Activated T-cell treated with anti-CD3 and anti-CD28 coated beads, Interleukin-2, amount 50 U/mL, for 1 hour (primary cell): ENCODE measurements around the gene KAT7.
A peak's percentile ranks its signal among the peaks of the same experiment; 100 is the strongest.

Experiments
- DNase-seq: peaks from one replicate; pipeline ENCODE4 v3.0.0-alpha.2; 2020

The KAT7 gene

GRCh38 chr17:49843774-49844350, 55.4 kb downstream of the KAT7 start:
- no peak for DNase-seq

DNA sequence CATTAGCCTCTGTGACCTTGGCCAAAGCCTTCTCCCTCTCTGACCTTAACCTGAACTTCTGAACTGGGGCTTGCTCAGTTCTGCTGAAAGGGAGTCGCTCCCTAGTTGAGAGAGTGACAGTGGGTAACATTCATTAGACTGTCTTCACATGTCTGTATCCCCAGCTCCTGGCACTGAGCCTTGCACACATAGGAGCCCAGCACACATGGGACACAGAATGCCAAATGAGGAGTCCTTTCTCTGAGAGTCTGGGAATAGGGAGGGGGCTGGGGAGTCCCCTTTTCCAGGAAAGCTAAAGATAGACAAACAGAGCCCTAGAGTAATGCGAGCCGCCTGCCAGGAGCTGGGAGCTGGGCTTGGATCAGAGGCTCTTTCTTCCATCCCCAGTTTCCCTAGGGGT, 56.8 kb downstream of the KAT7 start:
- no peak for DNase-seq

GRCh38 chr17:49846938-49847712, 58.6 kb downstream of the KAT7 start:
- no peak for DNase-seq

GRCh38 chr17:49848019-49848473, 59.6 kb downstream of the KAT7 start, which contains the start of gene TAC4:
TAC4 (minus strand) TSS chr17:49848069; CDS start chr17:49848017, 52 bp downstream.
- DNase-seq, result no peak

DNA sequence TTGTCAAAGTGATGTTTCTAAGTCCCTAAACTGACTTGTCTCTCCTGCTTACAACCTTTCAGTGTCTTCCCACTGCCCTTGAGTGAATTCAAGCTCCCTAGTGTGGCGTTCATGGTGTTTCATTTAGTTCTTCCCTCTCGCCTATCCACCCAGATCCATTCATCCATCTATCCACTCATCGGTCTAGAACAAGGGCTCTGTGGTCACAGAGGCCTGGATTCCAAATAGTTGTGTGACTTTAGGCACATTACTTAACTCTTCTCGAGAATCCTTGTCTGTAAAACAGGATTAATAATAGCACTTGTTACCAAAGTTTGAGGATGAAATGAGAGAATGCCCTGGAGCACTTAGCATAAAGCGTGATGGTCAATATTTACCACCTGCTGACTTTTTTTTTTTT, 60.3 kb downstream of the KAT7 start:
- no peak for DNase-seq

- DNase-seq, result no peak
These were observed 61.7 kb downstream of the KAT7 start for GRCh38 chr17:49850218-49850610.

- DNase-seq, result no peak
These were observed 62.4 kb downstream of the KAT7 start for GRCh38 chr17:49850772-49851386.

GRCh38 chr17:49851387-49852291, 63.2 kb downstream of the KAT7 start:
- DNase-seq, result peak; percentile 77

DNA sequence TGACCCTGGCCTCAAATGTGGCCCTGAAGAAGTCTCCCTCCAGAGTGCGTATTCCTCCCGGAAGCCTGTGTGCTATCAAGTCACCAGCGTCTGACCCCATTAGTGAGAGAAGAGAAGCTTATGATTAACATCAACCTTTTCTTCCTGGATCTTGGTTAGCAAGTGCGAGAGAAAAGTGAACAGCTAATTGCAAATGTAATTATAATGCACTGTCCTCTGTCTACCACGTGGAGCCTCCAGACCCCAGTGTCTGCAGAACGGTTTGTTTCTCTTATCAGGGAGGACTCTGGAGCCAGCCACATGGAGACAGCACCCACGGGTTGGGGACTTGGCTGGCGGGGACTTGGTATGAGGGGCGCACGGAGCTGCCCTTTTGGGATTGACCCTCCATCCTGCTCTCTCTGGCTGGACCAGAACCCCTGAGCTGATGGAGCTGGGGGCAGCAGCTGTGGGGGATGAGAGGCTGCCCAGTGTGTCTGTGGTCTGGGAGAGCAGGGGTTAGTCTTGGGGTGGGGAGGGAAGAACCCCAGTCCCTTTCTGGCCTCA, 65.1 kb downstream of the KAT7 start:
- DNase-seq, result no peak

DNA sequence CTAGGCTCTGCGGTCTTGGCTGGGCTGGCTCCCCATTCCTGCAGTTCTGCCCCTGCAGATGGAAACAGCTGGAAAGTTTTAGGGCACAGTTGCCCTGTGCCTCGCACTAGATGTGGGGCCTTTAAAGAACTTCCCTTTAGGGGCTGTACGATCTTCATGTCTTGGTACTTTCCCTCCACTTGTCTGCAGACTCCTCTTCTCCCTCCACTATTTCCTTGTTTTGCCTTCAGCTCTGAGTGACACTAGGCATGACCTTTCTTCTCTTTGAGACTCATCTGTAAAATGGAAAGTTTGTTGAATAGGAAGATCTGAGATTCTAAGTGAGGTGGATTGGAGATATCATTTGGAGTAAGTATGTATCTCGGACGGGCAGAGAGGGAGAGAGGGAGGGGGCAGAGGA, 65.6 kb downstream of the KAT7 start:
- DNase-seq, result no peak

- DNase-seq, result no peak
These were observed 70.3 kb downstream of the KAT7 start for GRCh38 chr17:49858796-49859195.

DNA sequence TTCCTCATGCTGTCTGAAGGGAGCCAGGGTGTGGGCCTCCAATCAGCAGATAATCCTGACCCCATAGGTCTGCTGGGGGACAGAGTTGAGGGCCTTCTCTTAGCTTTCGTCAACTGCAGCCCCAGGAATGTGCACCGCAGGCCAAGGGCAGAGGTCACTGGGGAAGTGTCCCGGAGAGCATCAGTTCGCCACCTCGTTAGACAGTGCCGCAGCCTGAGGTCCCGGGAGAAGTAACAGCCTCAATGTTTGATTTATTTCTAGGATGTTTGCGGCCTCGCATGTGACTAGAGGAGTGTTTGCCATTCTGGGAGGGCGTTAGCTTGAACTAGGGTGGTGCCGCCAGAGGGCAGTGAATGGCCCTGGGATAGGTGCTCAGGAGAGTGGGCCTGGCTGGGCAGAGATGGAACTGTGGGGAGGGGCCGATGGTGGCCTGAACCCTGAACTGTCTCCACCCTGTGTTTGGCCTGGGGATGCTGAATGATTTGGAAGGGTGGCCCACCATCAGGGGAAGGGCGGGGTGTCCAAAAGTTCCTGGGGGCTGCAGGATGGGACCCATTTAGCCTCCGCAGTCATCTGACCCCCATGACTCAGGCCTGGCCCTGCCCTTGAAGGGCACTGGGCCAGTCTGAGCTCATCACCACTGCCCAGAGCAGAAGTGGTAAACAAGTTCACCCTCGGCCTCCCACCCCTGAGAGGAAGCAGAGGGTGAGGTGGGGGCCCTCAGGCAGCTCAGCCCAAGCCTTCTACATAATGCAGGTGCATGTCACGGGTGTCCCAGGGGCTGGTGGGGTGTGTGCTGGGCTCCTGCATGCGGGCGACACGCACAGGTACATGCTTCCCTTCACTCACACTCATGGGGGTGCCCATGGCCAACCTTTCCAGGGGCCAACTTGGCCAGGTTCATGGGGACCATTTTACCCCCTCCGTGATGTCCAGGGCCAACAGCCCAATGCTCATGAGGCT, 71.8 kb downstream of the KAT7 start:
- DNase-seq, result no peak

- peak; percentile 64 for DNase-seq
These were observed 72.8 kb downstream of the KAT7 start for GRCh38 chr17:49861150-49861884.

- no peak for DNase-seq
These were observed 74.4 kb downstream of the KAT7 start for GRCh38 chr17:49862781-49863331.

- DNase-seq, result no peak
These were observed 77.5 kb downstream of the KAT7 start for GRCh38 chr17:49866019-49866380.

DNA sequence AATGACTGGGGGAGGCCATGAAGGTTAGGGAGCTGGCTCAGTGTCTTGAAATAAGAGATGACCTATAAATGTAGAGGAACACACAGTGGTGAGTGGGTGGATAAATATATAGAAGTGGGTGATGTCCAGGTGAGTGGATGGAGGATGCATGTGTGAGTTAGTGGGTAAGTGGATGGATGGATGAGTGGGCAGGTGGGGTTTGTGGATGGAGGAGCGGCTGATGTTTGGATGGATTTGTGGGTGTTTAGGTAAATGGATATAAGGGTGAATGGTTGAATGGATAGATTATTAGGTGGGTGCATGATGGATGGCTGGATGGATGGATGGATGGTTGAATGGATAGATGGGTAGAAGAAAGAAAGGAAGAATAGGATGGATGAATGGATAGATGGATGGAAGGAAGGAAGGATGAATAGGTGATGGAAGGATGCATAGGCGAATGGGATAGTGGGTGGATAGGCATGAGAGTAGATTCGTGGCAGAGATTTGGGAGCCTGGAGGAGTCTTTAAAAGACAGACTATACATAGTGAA, 78.5 kb downstream of the KAT7 start:
- no peak for DNase-seq

DNA sequence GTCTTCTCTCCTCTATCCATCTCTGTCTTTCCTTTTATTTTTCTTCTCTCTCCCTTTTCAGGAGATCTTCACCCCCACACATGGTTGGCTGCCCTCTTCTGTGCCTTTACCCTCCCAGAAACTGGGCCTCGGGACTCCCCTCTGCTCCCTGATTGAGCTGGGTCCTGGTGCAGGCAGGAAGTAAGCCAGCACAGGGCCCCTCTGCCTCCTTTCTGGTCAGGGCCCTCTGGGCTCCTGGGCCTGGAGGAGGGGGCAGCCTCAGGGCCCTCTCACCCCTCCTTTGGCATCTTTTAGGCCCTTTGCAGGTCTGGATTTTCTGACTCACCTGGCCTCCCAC, 80.5 kb downstream of the KAT7 start:
- no peak for DNase-seq

DNA sequence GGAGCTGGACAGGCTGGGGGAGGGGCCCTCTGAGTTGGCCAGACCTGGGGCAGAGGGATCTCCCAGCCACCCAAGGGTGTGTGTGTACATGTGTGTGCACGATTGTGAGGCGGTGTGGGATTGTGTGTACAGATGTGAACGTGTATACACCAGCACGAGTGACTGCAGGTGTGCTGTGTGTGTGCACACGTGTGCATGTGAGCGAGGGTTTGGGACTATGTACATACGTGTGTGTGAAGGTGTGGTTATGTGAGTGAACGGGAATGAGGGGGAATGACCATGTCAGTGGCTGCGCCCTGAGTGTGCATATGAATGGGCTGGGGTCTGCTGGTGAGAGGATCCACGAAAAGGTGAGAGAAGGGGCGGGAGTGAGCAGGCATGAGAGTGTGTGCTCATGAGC, 81.8 kb downstream of the KAT7 start:
- no peak for DNase-seq

DNA sequence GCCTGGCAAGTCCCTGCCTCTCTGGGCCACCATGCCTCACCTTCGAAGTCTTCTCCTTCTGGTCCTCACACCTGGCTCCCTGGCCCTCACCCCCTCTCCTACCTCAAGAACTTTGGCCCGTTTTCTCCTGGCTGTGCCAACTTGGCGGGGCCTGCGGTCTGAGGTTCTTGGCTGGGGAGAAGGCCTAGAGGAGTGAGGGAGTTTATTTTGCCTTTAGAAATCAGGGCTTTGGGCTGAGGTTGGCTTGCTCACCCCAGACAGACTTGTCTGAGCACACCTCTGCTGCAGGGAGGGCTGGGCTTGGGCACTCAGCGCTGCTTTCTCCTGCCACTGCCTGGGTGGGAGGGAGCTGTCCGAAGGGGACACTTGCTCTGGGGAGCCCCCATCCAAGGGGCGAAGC, 82.7 kb downstream of the KAT7 start:
- DNase-seq, result no peak

DNA sequence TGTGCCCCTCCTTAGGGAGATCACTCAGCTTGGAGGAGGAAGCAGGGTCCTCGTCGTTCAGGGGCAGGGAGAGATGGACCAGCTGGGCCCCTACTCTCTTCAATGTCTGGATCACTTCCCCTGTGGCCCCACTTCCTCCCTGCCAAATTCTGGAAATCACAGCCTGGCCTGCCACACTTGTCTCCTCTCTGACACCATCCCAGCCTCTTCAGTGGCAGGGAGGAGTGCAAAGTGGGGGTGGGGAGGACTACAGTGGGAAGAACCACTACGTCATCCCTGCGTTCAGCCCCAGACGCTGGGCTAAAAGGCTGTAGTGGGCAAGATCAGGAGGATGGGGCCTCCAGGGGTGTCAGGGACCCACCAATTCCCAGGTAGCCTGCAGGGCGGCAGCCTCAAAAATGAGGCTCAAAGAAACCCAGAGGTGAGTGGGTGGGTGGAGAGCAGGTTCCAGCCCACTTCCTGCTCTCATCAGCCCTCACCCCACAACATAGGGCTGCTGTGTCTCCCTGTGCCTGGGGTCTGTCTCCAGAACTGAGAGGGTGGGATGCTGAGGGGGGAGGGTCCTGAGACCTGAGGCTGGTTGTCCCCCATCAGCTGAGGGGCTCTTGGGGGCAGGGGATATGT, 84.4 kb downstream of the KAT7 start:
- DNase-seq, result no peak
